Sigmoid colon (tissue), 4 donors: ENCODE results near the gene SHROOM4.

ENCODE experiments used
- POLR2A ChIP-seq, 2 donors: fragments of 450-650 bp; IDR thresholded peaks; one replicate each; pipeline ENCODE4 v1.6.1; 2016; ENCODE audit warnings: antibody characterized with exemption in 2 of 2, mild to moderate bottlenecking in 2 of 2, moderate library complexity in 2 of 2
- POLR2AphosphoS5 ChIP-seq, 4 donors: sonication (generic); formaldehyde crosslinking; IDR thresholded peaks; one replicate each; pipeline ENCODE4 v1.6.1; 2017; ENCODE audit warnings: antibody characterized with exemption in 4 of 4
- TF ChIP-seq, protein P1 (sequence below), 4 experiments: fragments of 450-650 bp in 3 of 4; fragments of 200-600 bp in 1 of 4; IDR thresholded peaks; one replicate each; pipeline ENCODE4 v1.5.1; 2016 to 2019; ENCODE audit warnings: antibody characterized with exemption in 4 of 4, mild to moderate bottlenecking in 3 of 4, moderate library complexity in 2 of 4

DNA sequence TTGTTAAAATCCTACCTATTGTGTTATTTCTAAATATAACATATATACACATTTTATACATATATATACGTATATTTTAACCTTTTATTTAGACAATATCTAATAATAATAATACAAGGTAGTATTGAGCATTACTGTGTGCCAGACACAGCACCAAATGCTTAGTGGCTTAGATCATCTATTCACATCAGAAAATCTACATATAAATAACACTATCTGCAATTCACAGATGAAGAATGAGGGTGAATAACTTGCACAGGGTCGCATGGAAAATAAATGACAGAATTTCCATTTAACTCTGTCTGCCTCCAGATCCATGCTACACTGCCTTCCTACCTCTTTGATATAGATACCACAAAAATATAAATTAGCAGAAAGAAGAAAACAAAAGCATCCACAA is 37.7 kb downstream of the SHROOM4 start:
- TF ChIP-seq, protein P1, sequence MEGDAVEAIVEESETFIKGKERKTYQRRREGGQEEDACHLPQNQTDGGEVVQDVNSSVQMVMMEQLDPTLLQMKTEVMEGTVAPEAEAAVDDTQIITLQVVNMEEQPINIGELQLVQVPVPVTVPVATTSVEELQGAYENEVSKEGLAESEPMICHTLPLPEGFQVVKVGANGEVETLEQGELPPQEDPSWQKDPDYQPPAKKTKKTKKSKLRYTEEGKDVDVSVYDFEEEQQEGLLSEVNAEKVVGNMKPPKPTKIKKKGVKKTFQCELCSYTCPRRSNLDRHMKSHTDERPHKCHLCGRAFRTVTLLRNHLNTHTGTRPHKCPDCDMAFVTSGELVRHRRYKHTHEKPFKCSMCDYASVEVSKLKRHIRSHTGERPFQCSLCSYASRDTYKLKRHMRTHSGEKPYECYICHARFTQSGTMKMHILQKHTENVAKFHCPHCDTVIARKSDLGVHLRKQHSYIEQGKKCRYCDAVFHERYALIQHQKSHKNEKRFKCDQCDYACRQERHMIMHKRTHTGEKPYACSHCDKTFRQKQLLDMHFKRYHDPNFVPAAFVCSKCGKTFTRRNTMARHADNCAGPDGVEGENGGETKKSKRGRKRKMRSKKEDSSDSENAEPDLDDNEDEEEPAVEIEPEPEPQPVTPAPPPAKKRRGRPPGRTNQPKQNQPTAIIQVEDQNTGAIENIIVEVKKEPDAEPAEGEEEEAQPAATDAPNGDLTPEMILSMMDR (IDR thresholded peaks at IDR 0.05) = no peak
- TF ChIP-seq POLR2A (IDR thresholded peaks at IDR 0.05) (no peak), POLR2AphosphoS5 (IDR thresholded peaks at IDR 0.05) (no peak)
